Gastroesophageal sphincter (tissue), 3 donors: ENCODE data around the gene MTR.

Experiments used
- CTCF ChIP-seq, 4 experiments: fragments of 200-600 bp in 2 of 4; fragments of 450-650 bp in 2 of 4; sonication (generic) in 1 of 4; IDR thresholded peaks; one replicate each; pipeline ENCODE4 v1.5.1; 2017 to 2019; ENCODE audit warnings: antibody characterized with exemption in 4 of 4, mild to moderate bottlenecking in 2 of 4, moderate library complexity in 2 of 4
- POLR2A ChIP-seq, 2 donors: fragments of 450-650 bp; IDR thresholded peaks; one replicate each; pipeline ENCODE4 v1.6.1; 2017; ENCODE audit warnings: antibody characterized with exemption in 2 of 2, mild to moderate bottlenecking in 2 of 2, moderate library complexity in 1 of 2
- POLR2AphosphoS5 ChIP-seq: sonication (generic); formaldehyde crosslinking; IDR thresholded peaks from one replicate; pipeline ENCODE4 v1.6.1; 2017; ENCODE audit warnings: antibody characterized with exemption

GRCh38 chr1:236952246-236953003 is 157.3 kb downstream of the MTR start:
- TF ChIP-seq CTCF (IDR thresholded peaks at IDR 0.05), result no peak
- no peak for TF ChIP-seq POLR2AphosphoS5
- no peak for TF ChIP-seq POLR2A (IDR thresholded peaks at IDR 0.05)
